GM21423 (cell line): ENCODE data around the gene CHTF18.
"Not testable (repeated sequence)": the region's sequence is repeated elsewhere in the genome, so short reads cannot be mapped to it uniquely, and the experiment has no call there.

ENCODE experiments used
- ATAC-seq: cut with Tn5 transposase; IDR thresholded peaks from one replicate; pipeline ENCODE4 v1.9.1; 2021; ENCODE audit warnings: mild to moderate bottlenecking, moderate library complexity; ENCODE audit not compliant: unreplicated experiment

CHTF18 gene

GRCh38 chr16:803754-804080 lies 15.3 kb downstream of the CHTF18 start:
- no peak for ATAC-seq

GRCh38 chr16:804193-805048 lies 16.0 kb downstream of the CHTF18 start:
- ATAC-seq, result no peak

- ATAC-seq, result no peak
Measured at GRCh38 chr16:805474-805873, 17.1 kb downstream of the CHTF18 start.

GRCh38 chr16:807347-808084 lies 19.1 kb downstream of the CHTF18 start:
- peak; percentile 87 for ATAC-seq

- ATAC-seq, result no peak
Measured at GRCh38 chr16:808085-808386, 19.6 kb downstream of the CHTF18 start.

GRCh38 chr16:813204-813915 lies 24.9 kb downstream of the CHTF18 start:
- no peak for ATAC-seq

GRCh38 chr16:813916-814412 lies 25.5 kb downstream of the CHTF18 start:
- ATAC-seq, result no peak

- no peak for ATAC-seq
Measured at GRCh38 chr16:814974-815373, 26.6 kb downstream of the CHTF18 start.

- no peak for ATAC-seq
Measured at GRCh38 chr16:815861-816260, 27.4 kb downstream of the CHTF18 start.

GRCh38 chr16:817001-817906 lies 28.8 kb downstream of the CHTF18 start:
- no peak for ATAC-seq

GRCh38 chr16:818132-818531 lies 29.7 kb downstream of the CHTF18 start:
- no peak for ATAC-seq

- ATAC-seq, result no peak
Measured at GRCh38 chr16:818592-818991, 30.2 kb downstream of the CHTF18 start.

- no peak for ATAC-seq
Measured at GRCh38 chr16:819336-820043, 31.1 kb downstream of the CHTF18 start.

GRCh38 chr16:820044-820408 lies 31.6 kb downstream of the CHTF18 start:
- not testable (repeated sequence) for ATAC-seq

GRCh38 chr16:820748-821147 lies 32.3 kb downstream of the CHTF18 start:
- ATAC-seq, result no peak

- no peak for ATAC-seq
Measured at GRCh38 chr16:821751-822150, 33.3 kb downstream of the CHTF18 start.

- no peak for ATAC-seq
Measured at GRCh38 chr16:822174-822908, 33.9 kb downstream of the CHTF18 start.

- ATAC-seq, result no peak
Measured at GRCh38 chr16:822909-823297, 34.5 kb downstream of the CHTF18 start.

- ATAC-seq, result no peak
Measured at GRCh38 chr16:824194-824593, 35.8 kb downstream of the CHTF18 start.
